CD4-positive, alpha-beta T cell treated with Interleukin-12 subunit alpha and Interleukin-12 subunit beta, for 1 hour (primary cell): Measurements from ENCODE around the gene PCDHGA8.

Experiments used
- DNase-seq: peaks from one replicate; pipeline ENCODE4 v3.0.0-alpha.2; 2020

The PCDHGA8 gene

DNA sequence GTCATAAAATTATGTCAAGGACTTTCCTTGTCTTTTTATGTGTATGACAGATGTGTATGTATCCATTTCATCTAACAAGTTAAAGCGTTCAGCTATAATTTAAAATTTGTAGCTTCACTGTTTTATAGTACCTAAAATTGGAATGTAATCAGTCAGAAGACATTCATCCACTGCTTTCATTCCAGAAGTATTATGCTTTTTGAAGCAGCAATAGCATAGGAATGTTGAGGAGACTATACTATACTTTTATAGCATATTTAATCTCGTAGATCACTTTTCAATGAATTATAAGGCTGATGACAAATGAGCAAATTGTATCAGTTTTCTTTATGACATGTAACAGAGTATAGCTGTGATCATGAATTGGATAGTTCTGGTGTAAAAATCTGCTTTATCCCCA, 44.8 kb downstream of the PCDHGA8 start:
- DNase-seq, result no peak

DNA sequence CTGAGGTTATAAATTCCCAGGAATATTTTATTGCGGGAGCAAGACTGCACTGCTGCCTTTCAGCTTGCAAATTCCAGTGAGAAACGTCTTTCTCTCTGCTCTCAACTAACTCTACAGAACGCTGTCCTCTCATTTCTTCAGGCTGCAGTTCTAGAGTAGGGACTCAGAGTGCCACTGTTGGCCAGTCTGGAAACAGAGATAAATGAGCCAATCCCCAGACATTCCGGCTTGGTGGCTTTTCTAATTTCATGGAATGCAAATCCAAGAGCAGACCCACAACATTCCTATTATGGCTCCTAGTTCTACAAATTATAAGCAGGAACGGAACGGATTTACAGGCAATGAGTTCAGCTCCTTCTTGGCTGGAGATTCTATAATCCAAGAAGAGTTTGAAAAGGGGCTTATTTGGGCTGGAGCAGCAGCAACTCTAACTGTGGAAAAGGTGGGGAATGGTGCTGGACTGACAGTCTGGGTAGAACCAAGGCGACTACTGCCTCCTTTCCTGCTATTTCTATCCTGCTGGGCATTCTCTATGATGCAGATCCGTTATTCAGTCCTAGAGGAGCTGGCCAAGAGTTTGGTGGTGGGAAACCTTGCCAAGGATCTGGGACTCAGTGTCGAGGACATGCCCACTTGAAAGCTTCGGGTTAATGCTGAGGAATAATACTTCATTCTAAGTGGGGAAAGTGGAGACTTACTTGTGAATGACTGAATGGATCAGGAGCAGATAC, 47.1 kb downstream of the PCDHGA8 start:
- no peak for DNase-seq

DNA sequence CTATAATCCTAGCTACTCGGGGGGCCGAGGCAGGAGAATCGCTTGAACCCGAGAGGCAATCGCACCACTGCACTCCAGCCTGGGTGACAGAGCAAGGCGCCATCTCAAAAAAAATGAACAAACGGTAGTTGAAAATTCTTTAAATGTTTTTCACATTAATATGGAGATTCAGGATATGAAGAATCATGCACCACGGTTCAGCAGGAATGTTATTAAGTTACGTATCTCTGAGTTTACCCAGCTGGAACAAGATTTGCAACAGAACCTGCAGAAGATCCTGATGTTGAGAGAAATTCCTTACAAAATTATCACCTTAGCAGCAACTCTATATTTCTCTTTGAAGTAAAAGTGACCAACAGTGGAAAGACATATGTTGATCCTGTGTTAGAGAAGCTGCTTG, 47.9 kb downstream of the PCDHGA8 start:
- no peak for DNase-seq

DNA sequence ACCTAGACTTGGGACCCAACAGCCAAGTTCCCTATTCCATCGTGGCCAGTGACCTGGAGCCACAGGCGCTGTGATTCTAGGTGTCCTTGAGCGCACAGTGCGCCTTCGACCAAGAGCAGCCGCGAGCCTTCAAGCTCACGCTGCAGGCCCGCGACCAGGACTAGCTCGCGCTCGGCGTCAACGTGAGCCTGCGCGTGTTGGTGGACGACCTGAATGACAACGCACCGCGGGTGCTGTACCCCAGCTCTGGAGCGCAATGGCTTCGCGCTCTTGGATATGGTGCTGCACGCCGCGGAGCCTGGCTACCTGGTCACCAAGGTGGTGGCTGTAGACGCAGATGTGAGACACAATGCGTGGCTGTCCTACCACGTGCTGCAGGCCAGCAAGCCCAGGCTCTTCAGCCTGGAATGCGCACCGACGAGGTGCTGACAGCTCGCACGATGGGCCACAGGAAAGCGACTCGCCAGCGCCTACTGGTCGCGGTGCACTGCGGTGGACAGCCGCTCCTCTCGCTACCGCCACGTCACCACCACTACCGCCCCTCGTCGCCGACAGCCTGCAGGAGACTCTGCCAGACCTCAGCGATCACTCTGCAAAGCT, 49.2 kb downstream of the PCDHGA8 start:
- no peak for DNase-seq
